Activated T-helper 17 cell treated with anti-CD3 and anti-CD28 coated beads, Interleukin-2, amount 50 U/mL, for 72 hours (primary cell): ENCODE measurements around the gene TMEM63A. TPM values are rescaled to one million over a fixed set of nuclear protein-coding genes. Genes with fewer than 3 reads are reported as not detected.
A peak's percentile ranks its signal among the peaks of the same experiment; 100 is the strongest.

Source experiments
- ATAC-seq: fragments of 150-1000 bp; cut with Tn5 transposase; replicated peaks from 2 replicates; pipeline ENCODE4 v1.10.0; 2021; ENCODE audit warnings: mild to moderate bottlenecking, moderate library complexity
- H3K27ac Mint-ChIP-seq: one replicate; pipeline ENCODE4 v1.8.0; 2022; ENCODE audit warnings: mixed read lengths
- H3K27me3 Mint-ChIP-seq: one replicate; pipeline ENCODE4 v1.8.0; 2022; ENCODE audit warnings: mixed read lengths
- H3K36me3 Mint-ChIP-seq: one replicate; pipeline ENCODE4 v1.8.0; 2022; ENCODE audit warnings: low read depth, mild to moderate bottlenecking, mixed read lengths
- H3K4me1 Mint-ChIP-seq: one replicate; pipeline ENCODE4 v1.8.0; 2022; ENCODE audit warnings: mixed read lengths
- H3K4me3 Mint-ChIP-seq: one replicate; pipeline ENCODE4 v1.8.0; 2022; ENCODE audit warnings: mild to moderate bottlenecking, mixed read lengths
- H3K9me3 Mint-ChIP-seq: one replicate; pipeline ENCODE4 v1.8.0; 2022; ENCODE audit warnings: mixed read lengths
- total RNA-seq, 2 donors: library from RNA; stranded (reverse); gene quantifications; one replicate each; pipeline ENCODE4 v1.2.3, GENCODE V29; 2022

Gene TMEM63A
- total RNA-seq, 2 donors from 2014 or later, result 74.9 to 242 TPM

DNA sequence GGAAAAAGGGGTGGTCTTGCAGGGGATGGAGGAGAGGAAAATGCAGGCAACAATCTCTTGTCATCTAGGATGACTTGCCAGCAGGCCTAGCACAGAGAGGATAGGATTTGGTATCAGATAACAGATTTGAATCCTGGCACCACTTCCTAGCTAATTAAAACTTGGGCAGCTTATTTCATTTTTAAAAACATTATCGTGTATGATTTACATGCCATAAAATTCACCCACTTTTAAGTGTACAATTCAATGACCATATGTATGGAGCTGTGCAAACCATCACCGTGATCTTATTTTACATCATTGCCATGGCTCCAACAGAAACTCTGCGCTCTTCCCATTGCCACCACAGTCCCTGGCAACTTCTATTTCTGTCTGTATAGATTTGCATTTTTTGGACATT, 34.9 kb upstream of the TMEM63A start:
- no peak for ATAC-seq
- Mint-ChIP-seq H3K4me3 (no peak overlapping the region), H3K27me3 (no peaks in the 10 kb centered on the region), H3K27ac (peak overlapping the region; percentile 37), H3K4me1 (peaks cover 7% of the 10 kb centered on the region), H3K9me3 (no peaks in the 10 kb centered on the region), H3K36me3 (peaks cover 58% of the 10 kb centered on the region)

GRCh38 chr1:225915538-225915991, 33.4 kb upstream of the TMEM63A start:
- no peak overlapping the region for H3K4me3 Mint-ChIP-seq
- no peaks in the 10 kb centered on the region for H3K27me3 Mint-ChIP-seq
- H3K36me3 Mint-ChIP-seq, result peaks cover 49% of the 10 kb centered on the region
- no peaks in the 10 kb centered on the region for H3K9me3 Mint-ChIP-seq
- H3K27ac Mint-ChIP-seq, result no peak overlapping the region
- ATAC-seq, result no peak
- H3K4me1 Mint-ChIP-seq, result peaks cover 7% of the 10 kb centered on the region

GRCh38 chr1:225914947-225915346, 32.8 kb upstream of the TMEM63A start:
- no peaks in the 10 kb centered on the region for H3K27me3 Mint-ChIP-seq
- peaks cover 43% of the 10 kb centered on the region for H3K36me3 Mint-ChIP-seq
- H3K4me3 Mint-ChIP-seq, result no peak overlapping the region
- H3K27ac Mint-ChIP-seq, result peak overlapping the region; percentile 48
- no peaks in the 10 kb centered on the region for H3K9me3 Mint-ChIP-seq
- no peak for ATAC-seq
- H3K4me1 Mint-ChIP-seq, result peaks cover 5% of the 10 kb centered on the region

- ATAC-seq, result no peak
- Mint-ChIP-seq H3K4me1 (peaks cover 6% of the 10 kb centered on the region), H3K27me3 (no peaks in the 10 kb centered on the region), H3K27ac (no peak overlapping the region), H3K4me3 (no peak overlapping the region), H3K36me3 (peaks cover 38% of the 10 kb centered on the region), H3K9me3 (no peaks in the 10 kb centered on the region)
Observed at GRCh38 chr1:225914391-225914790, 32.2 kb upstream of the TMEM63A start.

DNA sequence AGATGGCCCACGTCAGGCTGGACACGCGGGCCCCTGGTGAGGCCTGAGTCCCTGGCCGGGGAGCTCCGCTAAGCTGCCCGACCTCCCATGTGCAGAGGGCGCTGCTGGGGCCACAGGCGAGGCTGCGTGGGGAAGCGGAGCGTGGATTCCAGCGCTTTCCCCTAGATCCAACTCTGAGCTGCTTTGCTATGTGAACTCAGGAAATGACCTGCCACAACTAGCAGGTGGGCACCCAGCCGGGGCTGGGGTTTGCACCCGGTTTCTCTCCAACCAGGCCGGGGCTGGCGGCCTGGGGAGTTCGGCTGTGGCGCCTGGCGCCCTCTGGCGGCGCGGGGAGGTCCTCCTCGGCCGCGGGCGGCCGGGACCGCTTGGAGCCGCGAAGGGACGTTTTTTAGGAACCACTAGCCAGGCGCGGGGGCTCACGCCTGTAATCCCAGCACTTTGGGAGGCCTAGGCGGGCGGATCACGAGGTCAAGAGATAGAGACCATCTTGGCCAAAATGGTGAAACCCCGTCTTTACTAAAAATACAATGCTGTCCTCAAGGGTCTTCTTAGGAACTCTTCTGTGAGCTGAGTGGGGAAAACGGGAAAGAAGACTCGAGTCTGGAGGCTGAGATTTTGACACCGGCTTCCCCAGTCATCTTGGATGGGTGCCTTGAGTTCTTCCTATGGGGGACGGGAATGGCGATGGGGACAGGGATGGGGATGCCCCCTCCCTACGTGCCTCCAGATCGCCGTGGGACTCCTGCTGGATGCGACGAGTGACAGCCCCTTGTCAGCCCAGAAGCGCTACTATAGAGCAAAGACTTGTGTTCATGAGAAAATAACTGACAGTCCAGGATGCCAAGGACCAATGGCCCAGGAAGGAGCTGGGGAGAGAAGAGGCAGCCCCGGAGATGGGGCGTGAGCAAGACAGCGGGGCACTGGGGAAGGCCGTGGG, 29.3 kb upstream of the TMEM63A start:
- peaks cover 9% of the 10 kb centered on the region for H3K36me3 Mint-ChIP-seq
- no peak overlapping the region for H3K27ac Mint-ChIP-seq
- no peaks in the 10 kb centered on the region for H3K9me3 Mint-ChIP-seq
- ATAC-seq, result peak; percentile 96
- no peaks in the 10 kb centered on the region for H3K27me3 Mint-ChIP-seq
- H3K4me3 Mint-ChIP-seq, result no peak overlapping the region
- H3K4me1 Mint-ChIP-seq, result peaks cover 6% of the 10 kb centered on the region

DNA sequence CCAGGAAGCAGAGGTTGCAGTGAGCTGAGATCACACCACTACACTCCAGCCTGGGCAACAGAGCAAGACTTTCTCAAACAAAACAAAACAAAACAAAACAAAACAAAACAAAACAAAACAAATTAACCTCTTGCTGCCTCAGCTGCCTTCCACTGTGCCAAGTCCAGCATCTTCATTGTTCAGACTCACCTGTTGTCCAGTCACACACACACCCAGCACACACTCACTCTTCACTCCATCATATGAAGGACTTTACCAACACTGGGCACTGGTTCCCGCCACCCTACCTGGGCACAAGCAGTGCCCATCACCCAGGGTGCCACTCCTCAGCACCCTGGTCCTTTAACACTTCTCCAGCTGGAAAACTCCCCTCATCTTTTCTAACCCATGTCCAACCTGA, 27.3 kb upstream of the TMEM63A start:
- H3K27ac Mint-ChIP-seq, result peak overlapping the region; percentile 77
- H3K27me3 Mint-ChIP-seq, result no peaks in the 10 kb centered on the region

GRCh38 chr1:225908773-225909172, 26.6 kb upstream of the TMEM63A start:
- Mint-ChIP-seq H3K4me1 (peaks cover 11% of the 10 kb centered on the region), H3K27ac (no peak overlapping the region), H3K27me3 (no peaks in the 10 kb centered on the region), H3K9me3 (no peaks in the 10 kb centered on the region), H3K4me3 (no peak overlapping the region), H3K36me3 (no peaks in the 10 kb centered on the region)
- ATAC-seq, result no peak

More for the DNA sequence above, 27.3 kb upstream of the TMEM63A start:
- peaks cover 11% of the 10 kb centered on the region for H3K4me1 Mint-ChIP-seq
- no peaks in the 10 kb centered on the region for H3K9me3 Mint-ChIP-seq
- no peak overlapping the region for H3K4me3 Mint-ChIP-seq
- ATAC-seq, result no peak
- no peaks in the 10 kb centered on the region for H3K36me3 Mint-ChIP-seq

- no peak for ATAC-seq
- peaks cover 11% of the 10 kb centered on the region for H3K4me1 Mint-ChIP-seq
- no peaks in the 10 kb centered on the region for H3K36me3 Mint-ChIP-seq
- no peaks in the 10 kb centered on the region for H3K27me3 Mint-ChIP-seq
- H3K4me3 Mint-ChIP-seq, result no peak overlapping the region
- no peaks in the 10 kb centered on the region for H3K9me3 Mint-ChIP-seq
- peak overlapping the region; percentile 2 for H3K27ac Mint-ChIP-seq
Observed at GRCh38 chr1:225908013-225908640, 25.9 kb upstream of the TMEM63A start.

DNA sequence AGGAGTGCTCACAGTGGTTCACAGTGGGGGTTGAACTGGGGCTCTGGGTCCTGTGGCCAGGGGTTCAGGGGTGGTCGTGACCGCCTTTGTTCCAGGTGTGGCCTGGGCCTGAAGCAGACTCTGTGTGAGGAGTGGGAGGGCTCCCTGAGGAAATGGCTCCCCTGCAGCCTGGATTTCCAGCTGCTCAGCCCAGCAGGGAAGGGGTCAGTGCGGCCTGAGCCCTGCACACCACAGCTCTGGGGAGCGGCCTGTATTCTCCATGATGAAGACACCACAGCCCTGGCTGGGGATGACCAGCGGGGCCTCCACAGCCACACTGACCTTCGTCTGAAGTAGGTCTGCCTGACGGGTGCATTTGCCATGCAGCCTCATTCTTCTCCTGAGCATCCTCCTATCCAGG, 25.2 kb upstream of the TMEM63A start:
- no peaks in the 10 kb centered on the region for H3K27me3 Mint-ChIP-seq
- H3K27ac Mint-ChIP-seq, result peak overlapping the region; percentile 2
- peaks cover 11% of the 10 kb centered on the region for H3K4me1 Mint-ChIP-seq
- no peaks in the 10 kb centered on the region for H3K36me3 Mint-ChIP-seq
- no peak overlapping the region for H3K4me3 Mint-ChIP-seq
- no peaks in the 10 kb centered on the region for H3K9me3 Mint-ChIP-seq
- ATAC-seq, result no peak

- no peak overlapping the region for H3K4me3 Mint-ChIP-seq
- H3K27ac Mint-ChIP-seq, result peak overlapping the region; percentile 25
- H3K4me1 Mint-ChIP-seq, result peaks cover 11% of the 10 kb centered on the region
- no peaks in the 10 kb centered on the region for H3K36me3 Mint-ChIP-seq
- ATAC-seq, result no peak
- H3K27me3 Mint-ChIP-seq, result no peaks in the 10 kb centered on the region
- H3K9me3 Mint-ChIP-seq, result no peaks in the 10 kb centered on the region
Observed at GRCh38 chr1:225906467-225906866, 24.3 kb upstream of the TMEM63A start.

DNA sequence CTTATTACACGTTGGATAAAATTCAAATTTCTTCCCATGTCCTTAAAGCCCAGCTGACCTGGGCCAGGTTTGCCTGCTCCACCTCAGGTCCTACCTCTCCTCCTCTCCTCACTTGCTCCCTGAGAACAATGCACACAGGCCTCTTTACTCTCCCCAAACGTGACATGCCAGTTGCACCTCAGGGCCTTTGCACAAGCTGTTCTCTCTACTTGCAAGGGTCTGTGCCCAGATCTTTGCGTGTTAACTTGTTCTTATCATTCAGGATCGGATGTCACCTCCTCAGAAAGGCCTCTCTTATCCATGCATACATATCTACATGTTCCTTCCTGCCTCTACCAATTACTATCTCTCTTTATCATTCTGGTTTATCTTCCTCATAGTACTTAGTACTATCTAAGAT, 21.4 kb upstream of the TMEM63A start:
- Mint-ChIP-seq H3K27me3 (no peaks in the 10 kb centered on the region), H3K4me1 (peaks cover 15% of the 10 kb centered on the region), H3K9me3 (no peaks in the 10 kb centered on the region), H3K27ac (peak overlapping the region; percentile 2), H3K36me3 (no peaks in the 10 kb centered on the region), H3K4me3 (no peak overlapping the region)
- ATAC-seq, result no peak

DNA sequence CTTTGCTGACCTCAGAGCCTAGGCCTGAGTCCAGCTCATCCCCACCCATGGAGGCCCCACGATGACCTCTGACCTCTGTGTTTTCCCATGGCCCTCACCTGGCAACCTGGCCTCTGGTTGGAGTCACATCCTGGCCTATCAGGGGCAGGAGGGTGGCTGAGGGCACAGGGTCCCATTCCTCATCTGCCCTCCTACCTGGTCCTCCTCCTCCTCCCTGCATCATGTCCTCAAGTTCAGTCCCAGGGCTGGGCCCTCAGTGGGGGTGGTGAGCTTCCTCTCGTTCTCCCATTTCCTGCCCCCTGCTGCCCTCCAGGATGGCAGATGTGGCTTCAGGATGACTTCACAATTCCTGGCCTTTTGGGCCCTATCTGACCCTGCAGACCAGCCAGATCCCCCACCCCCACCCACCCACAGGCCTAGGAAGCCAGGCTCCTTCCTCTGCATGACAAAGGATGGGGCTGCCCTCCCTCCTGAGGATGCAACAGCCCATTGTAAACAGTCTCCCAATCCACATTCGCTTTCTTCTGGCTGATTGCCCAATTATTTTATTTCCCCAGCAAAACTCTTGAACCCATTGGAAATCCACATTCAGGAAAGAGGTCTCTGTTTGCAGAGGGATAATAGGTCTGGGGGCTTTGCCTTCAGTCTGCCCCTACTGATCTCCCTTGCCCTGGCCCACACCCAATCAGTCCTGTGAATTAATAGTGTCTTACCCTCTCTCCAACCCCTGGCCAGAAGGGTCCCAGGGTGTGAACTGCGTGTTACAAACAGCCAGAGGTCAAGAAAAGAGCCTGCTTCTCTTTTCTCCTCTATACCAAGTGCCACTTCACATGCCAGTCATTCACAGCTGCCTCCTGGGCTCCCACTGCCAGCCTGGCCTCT, 17.1 kb upstream of the TMEM63A start:
- H3K4me3 Mint-ChIP-seq, result peak overlapping the region; percentile 39
- H3K27me3 Mint-ChIP-seq, result no peaks in the 10 kb centered on the region
- H3K27ac Mint-ChIP-seq, result peak overlapping the region; percentile 74
- peaks cover 29% of the 10 kb centered on the region for H3K4me1 Mint-ChIP-seq
- H3K36me3 Mint-ChIP-seq, result no peaks in the 10 kb centered on the region
- no peak for ATAC-seq
- no peaks in the 10 kb centered on the region for H3K9me3 Mint-ChIP-seq

- peak; percentile 9 for ATAC-seq
- H3K27me3 Mint-ChIP-seq, result no peaks in the 10 kb centered on the region
- H3K4me1 Mint-ChIP-seq, result peaks cover 29% of the 10 kb centered on the region
- peak overlapping the region; percentile 94 for H3K27ac Mint-ChIP-seq
- peak overlapping the region; percentile 86 for H3K4me3 Mint-ChIP-seq
- H3K9me3 Mint-ChIP-seq, result no peaks in the 10 kb centered on the region
- H3K36me3 Mint-ChIP-seq, result no peaks in the 10 kb centered on the region
Observed at GRCh38 chr1:225897595-225898514, 15.7 kb upstream of the TMEM63A start.
